Measurements from ENCODE around the gene LAGE3. TPM values are rescaled to one million over a fixed set of nuclear protein-coding genes. Genes with fewer than 3 reads are reported as not detected.

Gene LAGE3
- total RNA-seq, 1 donor from 2014 or later, result 18.0 TPM

GRCh38 chrX:154466036-154466435, 13.0 kb downstream of the LAGE3 start:
- ATAC-seq (ENCODE audit: poor library complexity) (no peak), DNase-seq (no peak)
- intact Hi-C loops (cut with DNase I), result no loop called here

GRCh38 chrX:154465601-154466000, 13.5 kb downstream of the LAGE3 start:
- intact Hi-C loops (cut with DNase I), result no loop called here
- ATAC-seq (ENCODE audit: poor library complexity) (no peak), DNase-seq (no peak)

- ATAC-seq (ENCODE audit: poor library complexity) (no peak), DNase-seq (no peak)
- intact Hi-C loops (cut with DNase I), result no loop called here
These were observed 14.2 kb downstream of the LAGE3 start for GRCh38 chrX:154464806-154465365.

- intact Hi-C loops (cut with DNase I), result no loop called here
- no peak for ATAC-seq (ENCODE audit: poor library complexity)
- DNase-seq, result no peak
These were observed 15.4 kb downstream of the LAGE3 start for GRCh38 chrX:154463611-154464220.

GRCh38 chrX:154462396-154462795, 16.7 kb downstream of the LAGE3 start:
- no peak for DNase-seq
- intact Hi-C loops (cut with DNase I), result no loop called here
- ATAC-seq (ENCODE audit: poor library complexity), result no peak

GRCh38 chrX:154460326-154460725, 18.8 kb downstream of the LAGE3 start:
- ATAC-seq (ENCODE audit: poor library complexity) (no peak), DNase-seq (no peak)
- intact Hi-C loops (cut with DNase I), result no loop called here

- intact Hi-C loops (cut with DNase I), result loop anchor here (10.0 kb wide), 1 partner anchor 55 kb away; the partner anchor contains the start of gene DNASE1L1
- DNase-seq, result no peak
- no peak for ATAC-seq (ENCODE audit: poor library complexity)
These were observed 19.2 kb downstream of the LAGE3 start for GRCh38 chrX:154459832-154460231.

- peak; percentile 64 for DNase-seq
- intact Hi-C loops (cut with DNase I), result loop anchor here (10.0 kb wide), 1 partner anchor 54 kb away; the partner anchor contains the start of gene DNASE1L1
- peak; percentile 85 for ATAC-seq (ENCODE audit: poor library complexity)
These were observed 19.9 kb downstream of the LAGE3 start for GRCh38 chrX:154458954-154459778.

GRCh38 chrX:154458116-154458953, 20.7 kb downstream of the LAGE3 start, which contains the start of gene PLXNA3:
Gene PLXNA3, plus strand, starts transcription at chrX:154458281. Its CDS starts 1,903 bp downstream, at chrX:154460184.
- peak; percentile 82 for ATAC-seq (ENCODE audit: poor library complexity)
- peak; percentile 62 for DNase-seq
- intact Hi-C loops (cut with DNase I), result loop anchor here (10.0 kb wide), 1 partner anchor 54 kb away; the partner anchor contains the start of gene DNASE1L1

- ATAC-seq (ENCODE audit: poor library complexity) (peak; percentile 50), DNase-seq (peak; percentile 54)
- intact Hi-C loops (cut with DNase I), result loop anchor here (10.0 kb wide), 1 partner anchor 53 kb away; the partner anchor contains the start of gene DNASE1L1
These were observed 21.5 kb downstream of the LAGE3 start for GRCh38 chrX:154457491-154458115.

GRCh38 chrX:154452823-154453222, 26.3 kb downstream of the LAGE3 start:
- intact Hi-C loops (cut with DNase I), result loop anchor here (10.0 kb wide), 1 partner anchor 48 kb away; the partner anchor contains the start of gene DNASE1L1
- no peak for ATAC-seq (ENCODE audit: poor library complexity)
- DNase-seq, result no peak

- ATAC-seq (ENCODE audit: poor library complexity), result no peak
- DNase-seq, result no peak
- intact Hi-C loops (cut with DNase I), result loop anchor here (10.0 kb wide), 1 partner anchor 46 kb away; the partner anchor contains the start of gene DNASE1L1
These were observed 28.8 kb downstream of the LAGE3 start for GRCh38 chrX:154450312-154450711.

GRCh38 chrX:154449618-154450017, 29.5 kb downstream of the LAGE3 start:
- DNase-seq (no peak), ATAC-seq (ENCODE audit: poor library complexity) (no peak)
- intact Hi-C loops (cut with DNase I), result loop anchor here (10.0 kb wide), 1 partner anchor 45 kb away; the partner anchor contains the start of gene DNASE1L1

- no peak for DNase-seq
- intact Hi-C loops (cut with DNase I), result no loop called here
- no peak for ATAC-seq (ENCODE audit: poor library complexity)
These were observed 30.6 kb downstream of the LAGE3 start for GRCh38 chrX:154448484-154448883.

GRCh38 chrX:154446430-154446829, 32.7 kb downstream of the LAGE3 start:
- DNase-seq (no peak), ATAC-seq (ENCODE audit: poor library complexity) (no peak)
- intact Hi-C loops (cut with DNase I), result no loop called here

GRCh38 chrX:154445776-154446175, 33.3 kb downstream of the LAGE3 start:
- ATAC-seq (ENCODE audit: poor library complexity), result no peak
- no peak for DNase-seq
- intact Hi-C loops (cut with DNase I), result no loop called here

GRCh38 chrX:154444755-154445246, 34.3 kb downstream of the LAGE3 start:
- DNase-seq (no peak), ATAC-seq (ENCODE audit: poor library complexity) (no peak)
- intact Hi-C loops (cut with DNase I), result no loop called here
